Stimulated activated memory B cell treated with anti-CD40 and anti-IgM and Interleukin-4, amounts not matched to agents 10 μg/mL and 1 μg/mL and 100 μg/mL, for 72 hours (primary cell): ENCODE data around the gene MMP17.
A peak's percentile ranks its signal among the peaks of the same experiment; 100 is the strongest.

Experiments used
- ATAC-seq: fragments of 150-1000 bp; cut with Tn5 transposase; 2 replicates; pipeline ENCODE4 v1.10.0; 2021
- H3K27ac Mint-ChIP-seq: one replicate; pipeline ENCODE4 v1.8.0; 2022; ENCODE audit warnings: mild to moderate bottlenecking, mixed read lengths
- H3K27me3 Mint-ChIP-seq: one replicate; pipeline ENCODE4 v1.8.0; 2022; ENCODE audit warnings: mixed read lengths
- H3K36me3 Mint-ChIP-seq: one replicate; pipeline ENCODE4 v1.8.0; 2022; ENCODE audit warnings: mixed read lengths
- H3K4me1 Mint-ChIP-seq: one replicate; pipeline ENCODE4 v1.8.0; 2022; ENCODE audit warnings: mixed read lengths
- H3K4me3 Mint-ChIP-seq: one replicate; pipeline ENCODE4 v1.8.0; 2022; ENCODE audit warnings: mild to moderate bottlenecking, moderate library complexity, mixed read lengths
- H3K9me3 Mint-ChIP-seq: one replicate; pipeline ENCODE4 v1.8.0; 2022; ENCODE audit warnings: mixed read lengths

MMP17 gene

GRCh38 chr12:131896080-131896810 lies 68.1 kb downstream of the MMP17 start:
- Mint-ChIP-seq H3K4me1 (peaks cover 28% of the 10 kb centered on the region), H3K27ac (peak overlapping the region; percentile 87), H3K36me3 (peaks cover 13% of the 10 kb centered on the region), H3K9me3 (no peaks in the 10 kb centered on the region), H3K27me3 (no peaks in the 10 kb centered on the region), H3K4me3 (peak overlapping the region; percentile 88)
- ATAC-seq = peak; percentile 82

GRCh38 chr12:131896811-131897270 lies 68.6 kb downstream of the MMP17 start:
- peak overlapping the region; percentile 19 for H3K27ac Mint-ChIP-seq
- peaks cover 13% of the 10 kb centered on the region for H3K36me3 Mint-ChIP-seq
- ATAC-seq = no peak

GRCh38 chr12:131897276-131897675 lies 69.1 kb downstream of the MMP17 start:
- Mint-ChIP-seq H3K9me3 (no peaks in the 10 kb centered on the region), H3K4me3 (no peak overlapping the region), H3K36me3 (peaks cover 13% of the 10 kb centered on the region), H3K4me1 (peaks cover 32% of the 10 kb centered on the region), H3K27me3 (no peaks in the 10 kb centered on the region), H3K27ac (no peak overlapping the region)
- no peak for ATAC-seq

More at GRCh38 chr12:131896811-131897270, 68.6 kb downstream of the MMP17 start:
- Mint-ChIP-seq H3K27me3 (no peaks in the 10 kb centered on the region), H3K4me3 (peak overlapping the region; percentile 88), H3K4me1 (peaks cover 28% of the 10 kb centered on the region), H3K9me3 (no peaks in the 10 kb centered on the region)

- H3K36me3 Mint-ChIP-seq = peaks cover 13% of the 10 kb centered on the region
- no peak for ATAC-seq
- no peak overlapping the region for H3K4me3 Mint-ChIP-seq
- H3K4me1 Mint-ChIP-seq = peaks cover 35% of the 10 kb centered on the region
- no peak overlapping the region for H3K27ac Mint-ChIP-seq
- no peaks in the 10 kb centered on the region for H3K27me3 Mint-ChIP-seq
- no peaks in the 10 kb centered on the region for H3K9me3 Mint-ChIP-seq
These were observed 69.7 kb downstream of the MMP17 start for GRCh38 chr12:131897875-131898274.

GRCh38 chr12:131900397-131900796 lies 72.2 kb downstream of the MMP17 start:
- Mint-ChIP-seq H3K4me3 (no peak overlapping the region), H3K27me3 (no peaks in the 10 kb centered on the region), H3K4me1 (peaks cover 43% of the 10 kb centered on the region), H3K9me3 (no peaks in the 10 kb centered on the region), H3K27ac (no peak overlapping the region), H3K36me3 (peaks cover 13% of the 10 kb centered on the region)
- no peak for ATAC-seq
